Neural progenitor cell (in vitro differentiated cells): ENCODE results near the gene RIC1. TPM values are rescaled to one million over a fixed set of nuclear protein-coding genes. Genes with fewer than 3 reads are reported as not detected.

Source experiments
- DNase-seq: peaks from one replicate; pipeline ENCODE4 v3.0.0-alpha.2; 2016; ENCODE audit warnings: low spot score
- H2AFZ ChIP-seq: fragments of 200-600 bp; sonication (generic); replicated peaks from 2 replicates; pipeline ENCODE4 v1.6.1; 2016; ENCODE audit warnings: antibody characterized with exemption
- H3F3A ChIP-seq: fragments of 200-600 bp; sonication (generic); 2 replicates; pipeline ENCODE4 v1.6.1; 2016; ENCODE audit warnings: antibody characterized with exemption, low read depth
- H3K27ac ChIP-seq: fragments of 200-600 bp; sonication (generic); 2 replicates; pipeline ENCODE4 v1.5.1; 2016; ENCODE audit warnings: mild to moderate bottlenecking
- H3K27me3 ChIP-seq: fragments of 200-600 bp; sonication (generic); 2 replicates; pipeline ENCODE4 v1.6.1; 2016; ENCODE audit warnings: mild to moderate bottlenecking, moderate library complexity
- H3K36me3 ChIP-seq: fragments of 200-600 bp; sonication (generic); 2 replicates; pipeline ENCODE4 v1.5.1; 2016
- H3K4me1 ChIP-seq: fragments of 200-600 bp; sonication (generic); 2 replicates; pipeline ENCODE4 v1.6.1; 2016; ENCODE audit warnings: mixed run types
- H3K4me2 ChIP-seq: fragments of 200-600 bp; sonication (generic); 2 replicates; pipeline ENCODE4 v1.6.1; 2016
- H3K4me3 ChIP-seq: fragments of 200-600 bp; sonication (generic); 2 replicates; pipeline ENCODE4 v1.5.1; 2016
- H3K79me2 ChIP-seq: fragments of 200-600 bp; sonication (generic); 2 replicates; pipeline ENCODE4 v1.6.1; 2016; ENCODE audit warnings: low read depth
- H3K9ac ChIP-seq: fragments of 200-600 bp; sonication (generic); 2 replicates; pipeline ENCODE4 v1.6.1; 2016
- H3K9me3 ChIP-seq: fragments of 200-600 bp; sonication (generic); 2 replicates; pipeline ENCODE4 v1.5.1; 2016; ENCODE audit warnings: low read depth
- H4K20me1 ChIP-seq: fragments of 200-600 bp; sonication (generic); 2 replicates; pipeline ENCODE4 v1.6.1; 2016; ENCODE audit warnings: low read depth
- H3K27ac Mint-ChIP-seq: 3 replicates; pipeline ENCODE4 v1.8.0; 2021; ENCODE audit warnings: mixed read lengths
- H3K27me3 Mint-ChIP-seq: 2 replicates; pipeline ENCODE4 v1.8.0; 2022; ENCODE audit warnings: low read depth, mild to moderate bottlenecking, inconsistent platforms, moderate library complexity, mixed read lengths; ENCODE audit not compliant: insufficient read depth
- H3K36me3 Mint-ChIP-seq: 3 replicates; pipeline ENCODE4 v1.8.0; 2021; ENCODE audit warnings: mixed read lengths
- H3K4me1 Mint-ChIP-seq: 3 replicates; pipeline ENCODE4 v1.8.0; 2021; ENCODE audit warnings: mixed read lengths
- H3K4me3 Mint-ChIP-seq: 3 replicates; pipeline ENCODE4 v1.8.0; 2021; ENCODE audit warnings: mild to moderate bottlenecking, moderate library complexity, mixed read lengths
- H3K9me3 Mint-ChIP-seq: 3 replicates; pipeline ENCODE4 v1.8.0; 2020; ENCODE audit warnings: mixed read lengths
- CTCF ChIP-seq: fragments of 200-600 bp; sonication (generic); IDR thresholded peaks from 2 replicates; pipeline ENCODE4 v1.5.1; 2017; ENCODE audit warnings: antibody characterized with exemption, mild to moderate bottlenecking
- EZH2 ChIP-seq: fragments of 200-600 bp; sonication (generic); IDR thresholded peaks from 2 replicates; pipeline ENCODE4 v1.6.1; 2017; ENCODE audit warnings: antibody characterized with exemption, mild to moderate bottlenecking, moderate library complexity
- EZH2phosphoT487 ChIP-seq: fragments of 200-600 bp; sonication (generic); IDR thresholded peaks from 2 replicates; pipeline ENCODE4 v1.6.1; 2017; ENCODE audit warnings: antibody characterized with exemption
- total RNA-seq: library from RNA; depleted of rRNA; stranded (reverse); fragments of >200 nt; gene quantifications from 2 replicates; pipeline ENCODE4 v1.2.3, GENCODE V29; 2015; ENCODE audit warnings: low replicate concordance

RIC1 gene
- total RNA-seq, 1 donor from 2014 or later = 31.9 TPM

- H3K36me3 ChIP-seq = no peaks in the 10 kb centered on the region
- Mint-ChIP-seq H3K27ac (peak overlapping the region; percentile 98), H3K4me1 (peaks cover 15% of the 10 kb centered on the region), H3K36me3 (peaks cover 6% of the 10 kb centered on the region), H3K9me3 (peaks cover 11% of the 10 kb centered on the region), H3K27me3 (peaks cover 3% of the 10 kb centered on the region), H3K4me3 (peak overlapping the region; percentile 99)
- H3K9ac ChIP-seq = peak overlapping the region; percentile 71
- peak; percentile 66 for DNase-seq
- peaks cover 21% of the 10 kb centered on the region for H3F3A ChIP-seq
- peaks cover 26% of the 10 kb centered on the region for H4K20me1 ChIP-seq
- H3K9me3 ChIP-seq = no peaks in the 10 kb centered on the region
- H3K27ac ChIP-seq = peak overlapping the region; percentile 91
- H3K27me3 ChIP-seq = no peaks in the 10 kb centered on the region
- TF ChIP-seq EZH2 (peak; percentile 37), EZH2phosphoT487 (no peak)
- H3K79me2 ChIP-seq = peaks cover 62% of the 10 kb centered on the region
- H3K4me1 ChIP-seq = peaks cover 9% of the 10 kb centered on the region
- H3K4me2 ChIP-seq = peak overlapping the region; percentile 89
- H3K4me3 ChIP-seq = peak overlapping the region; percentile 87
- H2AFZ ChIP-seq = peak overlapping the region; percentile 90
Observed at GRCh38 chr9:5629312-5630080, 589 bp downstream of the RIC1 start.

GRCh38 chr9:5630081-5630507 lies 1.2 kb downstream of the RIC1 start:
- Histone ChIP-seq H3K79me2 (peaks cover 68% of the 10 kb centered on the region), H3K9me3 (no peaks in the 10 kb centered on the region), H3K27me3 (no peaks in the 10 kb centered on the region), H3K9ac (peak overlapping the region; percentile 71), H3F3A (peaks cover 21% of the 10 kb centered on the region), H3K27ac (no peak overlapping the region), H3K4me2 (peak overlapping the region; percentile 89), H4K20me1 (peaks cover 26% of the 10 kb centered on the region), H3K36me3 (no peaks in the 10 kb centered on the region), H3K4me1 (peaks cover 9% of the 10 kb centered on the region), H3K4me3 (peak overlapping the region; percentile 87), H2AFZ (peak overlapping the region; percentile 90)
- no peak for DNase-seq
- peaks cover 15% of the 10 kb centered on the region for H3K4me1 Mint-ChIP-seq
- TF ChIP-seq CTCF (no peak), EZH2 (no peak), EZH2phosphoT487 (no peak)
- peak overlapping the region; percentile 99 for H3K4me3 Mint-ChIP-seq
- peaks cover 3% of the 10 kb centered on the region for H3K27me3 Mint-ChIP-seq
- H3K36me3 Mint-ChIP-seq = peaks cover 8% of the 10 kb centered on the region
- peaks cover 17% of the 10 kb centered on the region for H3K9me3 Mint-ChIP-seq
- peak overlapping the region; percentile 98 for H3K27ac Mint-ChIP-seq

- peaks cover 13% of the 10 kb centered on the region for H3K4me1 Mint-ChIP-seq
- peaks cover 3% of the 10 kb centered on the region for H3K27me3 Mint-ChIP-seq
- H3K27ac Mint-ChIP-seq = no peak overlapping the region
- no peak overlapping the region for H3K4me3 Mint-ChIP-seq
- Histone ChIP-seq H4K20me1 (peaks cover 26% of the 10 kb centered on the region), H3K27ac (no peak overlapping the region), H3F3A (peaks cover 21% of the 10 kb centered on the region), H3K4me3 (peak overlapping the region; percentile 87), H3K36me3 (no peaks in the 10 kb centered on the region), H3K4me1 (peaks cover 9% of the 10 kb centered on the region), H3K27me3 (no peaks in the 10 kb centered on the region), H3K9me3 (no peaks in the 10 kb centered on the region), H3K9ac (no peak overlapping the region), H3K79me2 (peaks cover 78% of the 10 kb centered on the region), H2AFZ (no peak overlapping the region), H3K4me2 (peak overlapping the region; percentile 89)
- peaks cover 26% of the 10 kb centered on the region for H3K9me3 Mint-ChIP-seq
- no peak for TF ChIP-seq CTCF
- TF ChIP-seq EZH2 = no peak
- TF ChIP-seq EZH2phosphoT487 = no peak
- H3K36me3 Mint-ChIP-seq = peaks cover 16% of the 10 kb centered on the region
- no peak for DNase-seq
Observed at GRCh38 chr9:5631026-5631425, 2.1 kb downstream of the RIC1 start.

- Histone ChIP-seq H3K4me1 (peaks cover 9% of the 10 kb centered on the region), H3K36me3 (no peaks in the 10 kb centered on the region), H3K4me2 (no peak overlapping the region), H3K9me3 (no peaks in the 10 kb centered on the region), H3K27ac (no peak overlapping the region), H2AFZ (no peak overlapping the region), H4K20me1 (peaks cover 26% of the 10 kb centered on the region), H3K9ac (no peak overlapping the region), H3K27me3 (no peaks in the 10 kb centered on the region), H3K79me2 (peaks cover 89% of the 10 kb centered on the region), H3K4me3 (no peak overlapping the region), H3F3A (peaks cover 21% of the 10 kb centered on the region)
- no peak for TF ChIP-seq EZH2phosphoT487
- TF ChIP-seq EZH2 = no peak
- no peak for TF ChIP-seq CTCF
- Mint-ChIP-seq H3K36me3 (peaks cover 20% of the 10 kb centered on the region), H3K4me1 (peaks cover 6% of the 10 kb centered on the region), H3K27ac (no peak overlapping the region), H3K9me3 (peaks cover 28% of the 10 kb centered on the region), H3K27me3 (peaks cover 3% of the 10 kb centered on the region), H3K4me3 (no peak overlapping the region)
- no peak for DNase-seq
Observed at GRCh38 chr9:5632540-5632939, 3.6 kb downstream of the RIC1 start.
